Neural progenitor cell (in vitro differentiated cells): ENCODE data around the gene COL23A1. TPM values are rescaled to one million over a fixed set of nuclear protein-coding genes. Genes with fewer than 3 reads are reported as not detected.

Experiments
- DNase-seq: peaks from one replicate; pipeline ENCODE4 v3.0.0-alpha.2; 2016; ENCODE audit warnings: low spot score
- H2AFZ ChIP-seq: fragments of 200-600 bp; sonication (generic); replicated peaks from 2 replicates; pipeline ENCODE4 v1.6.1; 2016; ENCODE audit warnings: antibody characterized with exemption
- H3F3A ChIP-seq: fragments of 200-600 bp; sonication (generic); 2 replicates; pipeline ENCODE4 v1.6.1; 2016; ENCODE audit warnings: antibody characterized with exemption, low read depth
- H3K27ac ChIP-seq: fragments of 200-600 bp; sonication (generic); 2 replicates; pipeline ENCODE4 v1.5.1; 2016; ENCODE audit warnings: mild to moderate bottlenecking
- H3K27me3 ChIP-seq: fragments of 200-600 bp; sonication (generic); 2 replicates; pipeline ENCODE4 v1.6.1; 2016; ENCODE audit warnings: mild to moderate bottlenecking, moderate library complexity
- H3K36me3 ChIP-seq: fragments of 200-600 bp; sonication (generic); 2 replicates; pipeline ENCODE4 v1.5.1; 2016
- H3K4me1 ChIP-seq: fragments of 200-600 bp; sonication (generic); 2 replicates; pipeline ENCODE4 v1.6.1; 2016; ENCODE audit warnings: mixed run types
- H3K4me2 ChIP-seq: fragments of 200-600 bp; sonication (generic); 2 replicates; pipeline ENCODE4 v1.6.1; 2016
- H3K4me3 ChIP-seq: fragments of 200-600 bp; sonication (generic); 2 replicates; pipeline ENCODE4 v1.5.1; 2016
- H3K79me2 ChIP-seq: fragments of 200-600 bp; sonication (generic); 2 replicates; pipeline ENCODE4 v1.6.1; 2016; ENCODE audit warnings: low read depth
- H3K9ac ChIP-seq: fragments of 200-600 bp; sonication (generic); 2 replicates; pipeline ENCODE4 v1.6.1; 2016
- H3K9me3 ChIP-seq: fragments of 200-600 bp; sonication (generic); 2 replicates; pipeline ENCODE4 v1.5.1; 2016; ENCODE audit warnings: low read depth
- H4K20me1 ChIP-seq: fragments of 200-600 bp; sonication (generic); 2 replicates; pipeline ENCODE4 v1.6.1; 2016; ENCODE audit warnings: low read depth
- H3K27ac Mint-ChIP-seq: 3 replicates; pipeline ENCODE4 v1.8.0; 2021; ENCODE audit warnings: mixed read lengths
- H3K27me3 Mint-ChIP-seq: 2 replicates; pipeline ENCODE4 v1.8.0; 2022; ENCODE audit warnings: low read depth, mild to moderate bottlenecking, inconsistent platforms, moderate library complexity, mixed read lengths; ENCODE audit not compliant: insufficient read depth
- H3K36me3 Mint-ChIP-seq: 3 replicates; pipeline ENCODE4 v1.8.0; 2021; ENCODE audit warnings: mixed read lengths
- H3K4me1 Mint-ChIP-seq: 3 replicates; pipeline ENCODE4 v1.8.0; 2021; ENCODE audit warnings: mixed read lengths
- H3K4me3 Mint-ChIP-seq: 3 replicates; pipeline ENCODE4 v1.8.0; 2021; ENCODE audit warnings: mild to moderate bottlenecking, moderate library complexity, mixed read lengths
- H3K9me3 Mint-ChIP-seq: 3 replicates; pipeline ENCODE4 v1.8.0; 2020; ENCODE audit warnings: mixed read lengths
- CTCF ChIP-seq: fragments of 200-600 bp; sonication (generic); IDR thresholded peaks from 2 replicates; pipeline ENCODE4 v1.5.1; 2017; ENCODE audit warnings: antibody characterized with exemption, mild to moderate bottlenecking
- EZH2 ChIP-seq: fragments of 200-600 bp; sonication (generic); IDR thresholded peaks from 2 replicates; pipeline ENCODE4 v1.6.1; 2017; ENCODE audit warnings: antibody characterized with exemption, mild to moderate bottlenecking, moderate library complexity
- EZH2phosphoT487 ChIP-seq: fragments of 200-600 bp; sonication (generic); IDR thresholded peaks from 2 replicates; pipeline ENCODE4 v1.6.1; 2017; ENCODE audit warnings: antibody characterized with exemption
- total RNA-seq: library from RNA; depleted of rRNA; stranded (reverse); fragments of >200 nt; gene quantifications from 2 replicates; pipeline ENCODE4 v1.2.3, GENCODE V29; 2015; ENCODE audit warnings: low replicate concordance

Gene COL23A1
- total RNA-seq, 1 donor from 2014 or later: not detected

GRCh38 chr5:178563621-178564020 lies 26.6 kb downstream of the COL23A1 start:
- Mint-ChIP-seq H3K9me3 (peaks cover 5% of the 10 kb centered on the region), H3K27me3 (peaks cover 6% of the 10 kb centered on the region), H3K27ac (peak overlapping the region; percentile 22), H3K4me3 (no peak overlapping the region), H3K4me1 (peaks cover 38% of the 10 kb centered on the region), H3K36me3 (peaks cover 11% of the 10 kb centered on the region)
- Histone ChIP-seq H3K79me2 (no peaks in the 10 kb centered on the region), H3K27ac (no peak overlapping the region), H3K9me3 (no peaks in the 10 kb centered on the region), H3K4me2 (no peak overlapping the region), H2AFZ (no peak overlapping the region), H3K9ac (no peak overlapping the region), H3K4me1 (peaks cover 15% of the 10 kb centered on the region), H3K27me3 (peaks cover 15% of the 10 kb centered on the region), H3K4me3 (no peak overlapping the region), H3K36me3 (no peaks in the 10 kb centered on the region), H4K20me1 (no peaks in the 10 kb centered on the region), H3F3A (no peaks in the 10 kb centered on the region)
- TF ChIP-seq EZH2 (no peak), EZH2phosphoT487 (no peak), CTCF (no peak)
- DNase-seq: no peak

- peaks cover 11% of the 10 kb centered on the region for H3K36me3 Mint-ChIP-seq
- Histone ChIP-seq H3K36me3 (no peaks in the 10 kb centered on the region), H3K4me1 (peaks cover 15% of the 10 kb centered on the region), H3K9me3 (no peaks in the 10 kb centered on the region), H3K9ac (no peak overlapping the region), H3K27me3 (peaks cover 27% of the 10 kb centered on the region), H3K4me2 (no peak overlapping the region), H3K79me2 (no peaks in the 10 kb centered on the region), H3K4me3 (no peak overlapping the region), H3F3A (no peaks in the 10 kb centered on the region), H3K27ac (no peak overlapping the region), H2AFZ (no peak overlapping the region), H4K20me1 (no peaks in the 10 kb centered on the region)
- H3K4me1 Mint-ChIP-seq: peaks cover 42% of the 10 kb centered on the region
- peak overlapping the region; percentile 57 for H3K27ac Mint-ChIP-seq
- peaks cover 6% of the 10 kb centered on the region for H3K27me3 Mint-ChIP-seq
- no peak for TF ChIP-seq CTCF
- TF ChIP-seq EZH2: no peak
- no peak for TF ChIP-seq EZH2phosphoT487
- DNase-seq: no peak
- H3K9me3 Mint-ChIP-seq: peaks cover 2% of the 10 kb centered on the region
- H3K4me3 Mint-ChIP-seq: no peak overlapping the region
Observed at GRCh38 chr5:178561746-178562264, 28.4 kb downstream of the COL23A1 start.

GRCh38 chr5:178560911-178561310 lies 29.3 kb downstream of the COL23A1 start:
- Histone ChIP-seq H3K4me3 (no peak overlapping the region), H3K4me2 (no peak overlapping the region), H3K9me3 (no peaks in the 10 kb centered on the region), H4K20me1 (no peaks in the 10 kb centered on the region), H3K9ac (no peak overlapping the region), H3K27me3 (peaks cover 36% of the 10 kb centered on the region), H3K4me1 (peaks cover 15% of the 10 kb centered on the region), H3K36me3 (no peaks in the 10 kb centered on the region), H3K79me2 (no peaks in the 10 kb centered on the region), H2AFZ (peak overlapping the region; percentile 9), H3F3A (no peaks in the 10 kb centered on the region), H3K27ac (no peak overlapping the region)
- Mint-ChIP-seq H3K4me3 (no peak overlapping the region), H3K36me3 (peaks cover 11% of the 10 kb centered on the region), H3K27me3 (peaks cover 6% of the 10 kb centered on the region), H3K4me1 (peaks cover 44% of the 10 kb centered on the region), H3K9me3 (peaks cover 4% of the 10 kb centered on the region), H3K27ac (peak overlapping the region; percentile 57)
- TF ChIP-seq EZH2: no peak
- no peak for TF ChIP-seq CTCF
- no peak for TF ChIP-seq EZH2phosphoT487
- no peak for DNase-seq
